GM19043 (cell line): Measurements from ENCODE around the gene ETAA1.

Experiments used
- ATAC-seq: cut with Tn5 transposase; IDR thresholded peaks from one replicate; pipeline ENCODE4 v1.9.1; 2021; ENCODE audit warnings: low read depth; ENCODE audit not compliant: unreplicated experiment

Gene ETAA1

GRCh38 chr2:67397143-67397986 lies at the start of gene ETAA1:
ETAA1 (plus strand) TSS chr2:67397333; CDS start chr2:67397449, 116 bp downstream.
- peak; percentile 100 for ATAC-seq

- ATAC-seq: no peak
Observed at GRCh38 chr2:67366832-67367412, 30.2 kb upstream of the ETAA1 start.

GRCh38 chr2:67374481-67374880 lies 22.7 kb upstream of the ETAA1 start:
- ATAC-seq: no peak

- ATAC-seq: no peak
Observed at GRCh38 chr2:67374949-67375348, 22.2 kb upstream of the ETAA1 start.

DNA sequence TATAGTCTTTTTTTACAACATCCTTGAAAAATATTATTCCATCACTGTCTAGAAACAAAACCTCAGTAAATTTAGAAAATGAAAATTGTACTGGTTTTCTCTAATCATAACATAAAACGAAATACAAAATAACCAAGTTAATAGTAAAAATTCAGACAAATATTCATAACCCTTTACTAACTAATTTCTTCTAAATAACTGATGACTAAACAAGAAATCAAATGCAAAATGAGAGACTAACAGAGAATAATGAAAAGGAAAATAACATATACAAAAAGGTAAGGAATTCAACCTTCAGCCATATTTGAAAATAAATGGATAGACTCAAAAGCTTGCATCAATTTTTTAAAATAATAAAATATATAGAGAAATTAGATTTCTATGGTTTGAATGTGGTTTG lies 18.6 kb upstream of the ETAA1 start:
- no peak for ATAC-seq

DNA sequence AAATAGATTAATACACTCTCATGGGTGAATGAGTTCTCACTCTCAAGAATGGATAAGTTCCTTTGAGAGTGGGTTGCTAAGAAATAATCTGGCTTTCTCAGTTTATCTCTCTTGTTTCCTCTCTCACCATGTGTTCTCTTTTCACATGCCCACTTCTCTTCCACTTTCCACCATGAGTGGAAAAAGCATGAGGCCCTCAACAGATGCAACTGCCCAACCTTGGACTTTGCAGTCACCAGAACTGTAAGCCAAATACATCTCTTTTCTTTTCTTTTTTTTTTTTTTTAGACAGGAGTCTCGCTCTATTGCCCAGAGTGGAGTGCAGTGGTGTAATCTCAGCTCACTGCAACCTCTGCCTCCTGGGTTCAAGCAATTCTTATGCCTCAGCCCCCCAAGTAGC lies 18.1 kb upstream of the ETAA1 start:
- ATAC-seq: no peak

DNA sequence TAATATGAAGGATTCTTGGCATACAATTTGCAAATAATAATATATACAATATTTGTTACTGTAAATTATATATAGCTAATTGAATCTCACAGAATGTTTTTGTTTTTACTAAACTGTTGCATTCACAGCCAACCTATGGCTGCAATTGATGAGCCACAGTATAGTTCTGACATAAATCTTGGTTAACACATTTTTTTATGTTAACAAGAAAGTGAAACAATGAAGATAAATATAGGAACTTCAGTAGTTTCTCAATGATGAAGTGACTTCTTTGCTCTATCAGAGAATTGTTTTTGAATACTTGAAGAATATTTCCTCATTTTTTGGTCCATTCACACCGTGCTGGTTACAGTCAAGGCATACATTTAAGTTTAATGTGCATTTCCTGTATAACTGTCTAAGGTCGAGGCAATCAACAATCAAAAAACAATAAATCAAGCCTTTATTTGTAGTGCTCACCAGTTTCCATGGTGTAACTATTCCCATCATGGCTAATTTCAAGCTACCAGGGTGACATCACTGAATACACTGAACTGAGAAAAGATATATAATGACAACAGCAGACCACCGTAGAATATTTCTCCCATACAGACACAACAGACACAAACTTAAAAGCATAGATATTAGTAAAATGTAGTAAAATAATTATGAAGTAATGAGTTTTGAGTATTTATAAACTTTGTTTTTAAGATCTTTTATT lies 12.9 kb upstream of the ETAA1 start:
- ATAC-seq: no peak

DNA sequence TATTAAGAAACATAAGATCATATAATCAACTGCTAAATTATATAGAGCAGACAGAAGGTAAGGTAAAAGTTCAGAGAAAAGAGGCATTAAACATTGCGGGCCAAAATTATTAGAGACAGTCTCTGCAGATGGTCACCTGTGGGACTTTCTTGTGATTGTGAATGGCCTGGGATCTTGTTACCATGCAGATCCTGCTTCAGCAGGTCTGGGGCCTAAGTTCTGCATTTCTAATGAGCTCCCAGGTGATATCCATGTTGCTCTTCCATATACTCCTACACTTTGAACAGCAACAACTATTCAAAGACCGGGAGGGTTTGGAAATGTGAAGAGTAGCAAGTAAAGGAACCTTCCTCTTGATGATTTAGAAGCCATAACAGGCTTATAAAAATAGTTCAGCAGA lies 8.5 kb upstream of the ETAA1 start:
- no peak for ATAC-seq

- ATAC-seq: no peak
Observed at GRCh38 chr2:67389286-67389685, 7.8 kb upstream of the ETAA1 start.

- ATAC-seq: no peak
Observed at GRCh38 chr2:67389788-67390187, 7.3 kb upstream of the ETAA1 start.

DNA sequence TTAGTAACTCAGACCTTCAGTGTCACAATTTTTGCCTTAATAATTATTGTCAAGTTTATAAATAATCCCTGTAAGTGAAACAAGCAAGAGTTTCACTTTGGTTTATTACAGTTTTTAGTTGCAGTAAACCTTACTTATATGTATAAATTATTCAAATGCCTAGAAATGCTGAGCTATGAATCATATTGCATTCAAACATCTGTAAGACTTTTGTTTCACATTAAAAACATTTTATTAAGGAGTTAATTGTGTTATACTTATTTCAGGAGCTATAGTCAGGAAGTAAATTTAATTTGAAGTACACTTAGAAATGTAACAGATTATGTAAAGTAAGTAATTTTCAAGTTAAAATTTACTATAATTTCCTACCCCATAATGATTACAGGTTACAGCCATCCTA lies 3.9 kb upstream of the ETAA1 start:
- no peak for ATAC-seq

GRCh38 chr2:67394734-67395133 lies 2.4 kb upstream of the ETAA1 start:
- ATAC-seq: no peak

DNA sequence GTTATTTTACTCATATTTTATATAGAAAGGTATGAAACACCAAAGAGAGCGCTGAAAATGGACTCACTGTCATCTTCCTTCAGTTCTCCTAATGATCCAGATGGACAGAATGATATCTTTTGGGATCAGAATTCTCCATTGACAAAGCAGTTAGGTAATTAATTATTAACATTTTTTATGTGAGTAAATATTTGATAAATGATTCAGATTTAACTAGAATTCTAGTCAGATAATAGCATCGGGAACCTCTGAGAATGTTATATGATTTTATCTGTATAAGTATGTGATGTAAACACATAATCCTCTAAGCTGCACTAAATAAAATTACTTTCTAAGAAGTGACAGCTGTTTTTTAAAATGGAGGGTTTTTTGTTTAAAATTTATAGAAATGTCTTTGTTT lies 2.0 kb downstream of the ETAA1 start:
- ATAC-seq: no peak

DNA sequence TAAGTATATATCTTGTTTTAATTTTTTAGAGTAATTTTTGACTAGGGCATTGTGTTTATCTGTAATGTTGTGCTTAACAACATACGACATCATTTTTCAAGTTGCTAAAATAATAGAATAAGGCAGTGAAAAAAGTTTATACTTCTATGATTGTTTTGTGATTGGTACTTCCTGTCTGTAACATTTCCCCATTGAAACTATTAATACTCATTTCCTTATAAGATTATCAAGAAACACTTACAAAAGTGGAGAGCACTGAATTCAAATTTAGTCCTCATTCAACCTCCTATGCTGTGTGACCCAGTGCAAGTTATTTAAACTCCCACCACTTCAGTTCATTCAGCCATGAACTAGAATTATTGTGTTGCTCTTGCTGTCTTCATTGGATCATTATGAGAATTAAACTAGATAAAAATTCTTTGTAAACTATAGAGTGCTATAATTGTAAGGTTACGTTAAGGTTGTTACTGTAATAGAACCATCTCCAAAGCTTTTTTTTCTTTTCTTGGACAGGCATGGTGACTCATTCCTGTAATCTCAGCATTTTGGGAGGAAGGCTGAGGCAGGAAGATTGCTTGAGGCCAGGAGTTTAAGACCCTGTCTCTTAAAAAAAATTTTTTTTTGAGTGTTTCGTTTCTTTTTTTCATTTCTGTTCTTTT lies 2.8 kb downstream of the ETAA1 start:
- no peak for ATAC-seq

GRCh38 chr2:67400560-67401485 lies 3.7 kb downstream of the ETAA1 start:
- ATAC-seq: no peak

- no peak for ATAC-seq
Observed at GRCh38 chr2:67408346-67408745, 11.2 kb downstream of the ETAA1 start.

- no peak for ATAC-seq
Observed at GRCh38 chr2:67412424-67412823, 15.3 kb downstream of the ETAA1 start.

DNA sequence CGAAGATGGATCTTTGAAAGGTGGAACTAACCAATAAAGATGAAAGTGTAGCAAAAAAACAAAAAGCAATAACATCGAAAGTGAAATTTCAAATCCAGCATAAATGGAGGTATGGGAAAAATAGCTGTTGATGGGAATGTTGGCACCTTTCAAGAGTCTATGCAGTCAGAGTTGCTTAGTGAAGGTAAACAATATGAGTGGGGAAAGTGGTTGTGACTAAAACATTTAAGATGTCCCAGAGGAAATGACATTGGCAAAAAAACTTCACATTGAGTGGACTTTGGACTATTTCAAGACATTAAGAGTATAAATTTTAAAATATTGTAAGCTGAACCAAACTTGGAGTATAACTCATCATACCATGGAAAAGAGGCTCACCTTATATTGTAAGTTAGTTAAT lies 17.7 kb downstream of the ETAA1 start:
- no peak for ATAC-seq

GRCh38 chr2:67416136-67416535 lies 19.0 kb downstream of the ETAA1 start:
- ATAC-seq: no peak

- no peak for ATAC-seq
Observed at GRCh38 chr2:67423489-67423888, 26.4 kb downstream of the ETAA1 start.
